LNCAP (cell line): Measurements from ENCODE around the gene LGR6.

Source experiments
- TF ChIP-seq, protein P1 (sequence below): fragments of 450-650 bp; IDR thresholded peaks from 2 replicates; pipeline ENCODE4 v1.5.1; 2017; ENCODE audit warnings: mild to moderate bottlenecking

LGR6 gene

DNA sequence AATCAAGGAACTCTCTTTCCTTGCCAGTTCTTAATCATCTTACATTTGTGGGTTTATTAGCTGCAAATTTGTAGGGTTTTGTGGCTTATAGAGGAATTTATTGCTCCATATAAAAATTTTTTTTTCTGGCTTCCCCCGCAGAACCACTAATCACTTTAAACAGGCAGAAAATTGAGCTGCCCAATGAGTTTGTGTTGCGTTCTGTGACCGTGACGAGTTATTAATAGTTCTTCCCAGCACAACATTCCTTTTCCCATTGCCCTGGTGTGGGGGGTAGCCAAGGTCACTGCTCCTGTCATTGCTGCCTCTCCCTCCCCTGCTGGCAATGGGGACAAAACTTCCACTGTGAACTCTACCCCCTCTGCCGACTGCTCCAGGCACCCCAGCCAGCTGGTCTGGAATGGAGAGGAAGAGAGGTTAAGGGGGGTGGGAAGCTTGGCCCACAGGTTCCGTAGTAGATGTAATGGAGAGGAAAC, 93.1 kb downstream of the LGR6 start:
- TF ChIP-seq, protein P1, sequence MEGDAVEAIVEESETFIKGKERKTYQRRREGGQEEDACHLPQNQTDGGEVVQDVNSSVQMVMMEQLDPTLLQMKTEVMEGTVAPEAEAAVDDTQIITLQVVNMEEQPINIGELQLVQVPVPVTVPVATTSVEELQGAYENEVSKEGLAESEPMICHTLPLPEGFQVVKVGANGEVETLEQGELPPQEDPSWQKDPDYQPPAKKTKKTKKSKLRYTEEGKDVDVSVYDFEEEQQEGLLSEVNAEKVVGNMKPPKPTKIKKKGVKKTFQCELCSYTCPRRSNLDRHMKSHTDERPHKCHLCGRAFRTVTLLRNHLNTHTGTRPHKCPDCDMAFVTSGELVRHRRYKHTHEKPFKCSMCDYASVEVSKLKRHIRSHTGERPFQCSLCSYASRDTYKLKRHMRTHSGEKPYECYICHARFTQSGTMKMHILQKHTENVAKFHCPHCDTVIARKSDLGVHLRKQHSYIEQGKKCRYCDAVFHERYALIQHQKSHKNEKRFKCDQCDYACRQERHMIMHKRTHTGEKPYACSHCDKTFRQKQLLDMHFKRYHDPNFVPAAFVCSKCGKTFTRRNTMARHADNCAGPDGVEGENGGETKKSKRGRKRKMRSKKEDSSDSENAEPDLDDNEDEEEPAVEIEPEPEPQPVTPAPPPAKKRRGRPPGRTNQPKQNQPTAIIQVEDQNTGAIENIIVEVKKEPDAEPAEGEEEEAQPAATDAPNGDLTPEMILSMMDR = no peak

DNA sequence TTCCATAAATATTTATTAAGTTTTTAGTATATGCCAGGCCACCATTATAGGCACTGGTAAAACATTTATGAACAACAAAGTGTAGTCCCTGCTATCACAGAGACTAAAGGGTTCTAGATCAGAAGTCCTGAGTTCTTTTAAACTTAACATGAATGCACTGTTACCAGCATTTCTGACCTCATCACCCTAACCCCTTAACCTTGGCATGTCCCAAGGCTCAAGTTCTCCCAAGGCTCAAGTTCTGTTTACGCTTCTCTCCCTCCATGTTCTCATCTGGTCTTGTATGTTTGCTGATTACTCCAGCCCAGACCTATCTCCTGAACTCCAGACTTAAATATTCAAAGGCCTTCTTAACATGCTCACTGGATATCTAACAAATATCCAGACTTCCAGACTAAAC, 93.6 kb downstream of the LGR6 start:
- TF ChIP-seq, protein P1 = no peak

DNA sequence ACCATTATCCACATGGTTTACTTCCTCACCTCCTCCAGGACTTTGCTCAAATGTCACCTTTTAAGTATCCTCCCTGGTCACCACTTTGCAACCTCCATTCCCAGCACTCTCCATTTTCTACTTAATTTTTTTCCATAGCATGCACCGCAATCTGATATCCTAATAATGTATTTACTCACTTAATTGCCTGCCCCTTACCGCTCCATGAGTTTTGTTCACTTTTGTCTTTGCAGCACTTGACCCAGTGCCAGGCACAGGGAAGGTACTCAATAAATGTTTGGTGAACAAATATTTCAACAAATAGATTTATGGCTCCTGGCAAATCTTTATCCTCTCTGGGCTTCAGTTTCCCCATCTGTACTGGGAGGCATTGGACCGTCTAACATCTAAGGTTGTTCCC, 94.6 kb downstream of the LGR6 start:
- TF ChIP-seq, protein P1 = no peak

DNA sequence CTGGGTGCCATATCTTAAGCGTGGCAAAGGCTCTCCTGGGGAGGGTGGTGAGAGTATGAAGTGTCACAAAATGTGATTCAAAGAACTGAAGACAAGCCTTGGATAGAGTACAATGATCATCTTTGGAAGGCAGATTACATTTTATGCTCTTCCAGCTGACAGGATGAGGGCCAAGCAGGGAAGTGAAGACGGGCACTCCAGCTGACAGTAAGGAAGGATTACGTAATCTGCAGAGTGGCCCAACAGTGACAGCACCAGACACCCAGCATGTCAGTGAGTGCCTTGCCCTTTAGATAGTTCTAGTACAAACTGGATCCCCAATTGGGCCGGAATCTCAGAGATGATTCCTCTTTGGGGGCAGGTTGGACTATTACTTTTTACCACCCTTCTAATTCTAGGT, 95.4 kb downstream of the LGR6 start:
- TF ChIP-seq, protein P1 = no peak

DNA sequence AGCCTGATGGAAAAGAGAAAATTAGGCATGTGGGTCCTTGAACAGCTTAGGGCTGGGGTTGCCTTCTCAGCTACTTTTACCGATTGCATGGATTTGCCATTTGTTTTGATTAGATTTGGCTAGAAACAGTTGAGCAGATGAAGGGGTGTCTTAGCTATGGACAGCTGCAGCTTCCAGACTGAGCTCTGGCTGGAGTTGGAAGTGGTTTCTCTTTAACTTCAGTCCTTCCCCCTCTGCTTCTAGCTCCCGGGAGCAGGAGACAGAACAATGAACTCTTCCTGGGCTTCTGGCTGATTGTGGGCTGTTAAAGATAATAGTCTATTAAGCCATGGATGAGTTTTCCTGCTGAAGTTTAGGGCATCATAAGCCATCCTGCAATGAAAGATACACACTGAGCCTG, 97.4 kb downstream of the LGR6 start:
- TF ChIP-seq, protein P1 = no peak

DNA sequence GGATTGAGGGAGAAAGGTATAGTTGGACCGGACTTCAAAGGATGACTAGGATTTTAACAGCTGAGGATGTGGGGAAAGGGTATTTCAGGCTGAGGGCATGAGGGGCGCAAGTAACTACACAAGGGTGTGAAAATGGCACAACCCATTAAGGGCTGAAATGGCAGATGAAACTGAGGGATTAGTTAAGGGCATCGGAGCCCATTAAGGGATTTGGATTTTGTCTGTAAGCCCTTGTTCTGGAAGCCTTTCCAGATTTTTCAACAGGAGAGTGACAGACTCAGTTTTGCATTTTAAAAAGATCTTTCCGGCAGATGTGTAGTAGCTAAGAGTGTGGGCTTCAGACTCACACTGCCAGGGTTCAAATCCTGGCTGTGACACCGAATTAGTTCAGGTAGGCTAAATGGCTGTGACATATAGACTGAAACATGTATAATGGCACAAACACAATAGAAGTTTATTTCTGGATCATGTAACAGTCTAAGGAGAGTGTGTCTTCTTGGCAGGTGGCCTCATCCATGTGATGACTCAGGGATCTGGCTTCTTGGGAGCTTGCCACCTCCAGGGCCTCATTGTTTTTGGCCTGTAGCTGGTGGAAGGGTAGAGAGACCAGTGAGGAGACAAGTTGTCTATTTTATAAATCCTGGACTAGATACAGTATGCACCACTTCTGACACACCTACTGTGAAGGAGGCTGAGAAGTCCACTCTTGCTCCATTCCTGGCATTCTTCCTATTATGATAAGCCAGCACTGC, 98.5 kb downstream of the LGR6 start:
- TF ChIP-seq, protein P1 = no peak

DNA sequence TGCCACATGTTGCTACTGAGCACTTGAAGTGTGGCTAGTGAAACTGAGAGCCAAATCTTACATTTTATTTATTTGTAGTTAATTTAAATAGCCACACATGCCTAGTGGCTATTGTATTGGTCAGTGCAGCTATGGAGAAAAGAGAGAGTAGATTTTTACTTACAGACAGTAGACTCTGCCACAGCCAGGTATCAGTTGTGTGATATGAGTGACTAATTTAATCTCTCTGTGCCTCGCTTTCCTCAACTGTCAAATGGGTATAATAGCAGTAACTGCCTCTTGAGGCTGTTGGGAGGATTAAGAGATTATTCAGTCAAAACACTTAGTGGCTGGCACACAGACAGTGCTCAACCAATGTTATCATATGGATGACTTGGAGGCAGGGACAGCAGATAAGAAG, 99.2 kb downstream of the LGR6 start:
- TF ChIP-seq, protein P1 = no peak
